HCT116 (cell line): ENCODE measurements around the gene CACNA1C. TPM values are rescaled to one million over a fixed set of nuclear protein-coding genes. Genes with fewer than 3 reads are reported as not detected.

ENCODE experiments used
- ATAC-seq: fragments of 200-7000 bp; cut with Tn5 transposase; 2 replicates; pipeline ENCODE4 v1.9.1; 2020; ENCODE audit warnings: mild to moderate bottlenecking, moderate library complexity
- BruUV-seq: library from RNA; stranded (reverse); fragments of 400-500 nt; replicated peaks from 2 replicates; lab custom pipeline; 2021; lab: Mats Ljungman, UMichigan
- CTCF ChIA-PET: fragments of 300-600 bp; sonication (Branson Sonifier 250); formaldehyde crosslinking; loops from one replicate; lab custom pipeline; 2021; ENCODE audit warnings: antibody characterized with exemption; lab: Charles Lee
- POLR2A ChIA-PET: fragments of 300-600, 350-600 bp; sonication (Branson Sonifier 250); formaldehyde crosslinking; loops from one replicate; lab custom pipeline; 2021; ENCODE audit warnings: antibody characterized with exemption; lab: Charles Lee
- RAD21 ChIA-PET, 2 experiments: fragments of 300-600 bp; sonication (Branson Sonifier 250); formaldehyde crosslinking; loops; one replicate each; lab custom pipeline; 2023; ENCODE audit warnings: low total read pairs in 2 of 2; ENCODE audit not compliant: uncharacterized antibody in 2 of 2, unreplicated experiment in 2 of 2, low non-redundant PET in 1 of 2; lab: Charles Lee
- DNase-seq: peaks from one replicate; pipeline ENCODE4 v3.0.0-alpha.2; 2010; ENCODE audit warnings: low read depth, low spot score
- H2AFZ ChIP-seq: fragments of 200-600 bp; shearing (Covaris generic), sonication (generic); 2 replicates; pipeline ENCODE4 v1.6.1; 2017; ENCODE audit warnings: low read depth, mixed run types, mixed read lengths, antibody characterized with exemption, low read length; ENCODE audit not compliant: poor library complexity, severe bottlenecking
- H3K27ac ChIP-seq: 2 replicates; pipeline ENCODE4 v1.5.1; 2012; ENCODE audit warnings: low read depth, low read length
- H3K27me3 ChIP-seq: fragments of 200-600 bp; sonication (generic); 2 replicates; pipeline ENCODE4 v1.6.1; 2016; ENCODE audit warnings: mixed run types, low read length, mixed read lengths; ENCODE audit not compliant: insufficient read depth
- H3K36me3 ChIP-seq, 2 experiments: fragments of 200-500 bp in 1 of 2; fragments of 200-600 bp in 1 of 2; sonication (Bioruptor generic) in 1 of 2; sonication (generic) in 1 of 2; 2 replicates each; pipeline versions ENCODE4 v1.5.1 to v1.6.1; 2014 to 2016; ENCODE audit warnings: low read length in 2 of 2, inconsistent platforms in 1 of 2, mixed read lengths in 1 of 2, mixed run types in 1 of 2; ENCODE audit not compliant: insufficient read depth in 2 of 2, control insufficient read depth in 1 of 2
- H3K4me1 ChIP-seq, 2 experiments: fragments of 200-600 bp in 1 of 2; sonication (generic) in 1 of 2; 2 replicates each; pipeline versions ENCODE4 v1.5.1 to v1.6.1; 2012 to 2017; ENCODE audit warnings: low read length in 2 of 2, inconsistent platforms in 1 of 2, mild to moderate bottlenecking in 1 of 2, mixed read lengths in 1 of 2, mixed run types in 1 of 2, moderate library complexity in 1 of 2; ENCODE audit not compliant: insufficient read depth in 2 of 2, control insufficient read depth in 1 of 2
- H3K4me2 ChIP-seq: fragments of 200-600 bp; sonication (generic); 2 replicates; pipeline ENCODE4 v1.6.1; 2017; ENCODE audit warnings: mixed run types, low read length, mixed read lengths
- H3K4me3 ChIP-seq, 2 experiments: fragments of 200-600 bp in 1 of 2; sonication (generic) in 1 of 2; replicated peaks in 1 of 2; 2 replicates each; pipeline ENCODE4 v1.5.1; 2011 to 2016; ENCODE audit warnings: low read length in 2 of 2, control low read depth in 1 of 2, low read depth in 1 of 2, mild to moderate bottlenecking in 1 of 2, mixed read lengths in 1 of 2, mixed run types in 1 of 2
- H3K79me2 ChIP-seq: fragments of 200-600 bp; sonication (generic); 2 replicates; pipeline ENCODE4 v1.6.1; 2017; ENCODE audit warnings: mild to moderate bottlenecking, mixed run types, low read length, moderate library complexity, mixed read lengths; ENCODE audit not compliant: insufficient read depth
- H3K9ac ChIP-seq: fragments of 200-600 bp; sonication (generic); 2 replicates; pipeline ENCODE4 v1.6.1; 2016; ENCODE audit warnings: low read length, mixed read lengths
- H3K9me2 ChIP-seq: fragments of 200-600 bp; sonication (generic), shearing (Covaris generic); 2 replicates; pipeline ENCODE4 v1.6.1; 2017; ENCODE audit warnings: mixed run types, mild to moderate bottlenecking, moderate library complexity; ENCODE audit not compliant: insufficient read depth
- H3K9me3 ChIP-seq, 2 experiments: fragments of 200-500 bp in 1 of 2; fragments of 200-600 bp in 1 of 2; sonication (Bioruptor generic) in 1 of 2; sonication (generic) in 1 of 2; 2 replicates each; pipeline ENCODE4 v1.6.1; 2014 to 2017; ENCODE audit warnings: low read length in 2 of 2, mixed read lengths in 2 of 2, inconsistent platforms in 1 of 2, low read depth in 1 of 2, mild to moderate bottlenecking in 1 of 2, mixed run types in 1 of 2, moderate library complexity in 1 of 2; ENCODE audit not compliant: control insufficient read depth in 1 of 2, insufficient read depth in 1 of 2
- H4K20me1 ChIP-seq: fragments of 200-600 bp; sonication (generic), shearing (Covaris generic); 2 replicates; pipeline ENCODE4 v1.6.1; 2017; ENCODE audit warnings: mixed run types, mild to moderate bottlenecking, moderate library complexity; ENCODE audit not compliant: insufficient read depth
- ATF3 ChIP-seq: IDR thresholded peaks from 2 replicates; pipeline ENCODE4 v1.6.1; 2012
- CEBPB ChIP-seq: IDR thresholded peaks from 2 replicates; pipeline ENCODE4 v1.6.1; 2012; ENCODE audit warnings: low read depth
- EGR1 ChIP-seq: IDR thresholded peaks from 2 replicates; pipeline ENCODE4 v1.6.1; 2012; ENCODE audit warnings: low read depth
- EZH2phosphoT487 ChIP-seq: fragments of 200-600 bp; IDR thresholded peaks from 2 replicates; pipeline ENCODE4 v1.6.1; 2018; ENCODE audit warnings: antibody characterized with exemption, borderline replicate concordance
- FOSL1 ChIP-seq: IDR thresholded peaks from 2 replicates; pipeline ENCODE4 v1.6.1; 2012; ENCODE audit warnings: low read depth
- JUND ChIP-seq: IDR thresholded peaks from 2 replicates; pipeline ENCODE4 v1.6.1; 2012
- POLR2A ChIP-seq: IDR thresholded peaks from 2 replicates; pipeline ENCODE4 v1.7.0; 2011; ENCODE audit warnings: borderline replicate concordance; ENCODE audit not compliant: insufficient read depth, insufficient read length; ENCODE audit errors: extremely low read depth
- SP1 ChIP-seq: IDR thresholded peaks from 2 replicates; pipeline ENCODE4 v1.6.1; 2012; ENCODE audit warnings: low read depth
- YY1 ChIP-seq: IDR thresholded peaks from 2 replicates; pipeline ENCODE4 v1.6.1; 2011; ENCODE audit warnings: low read length, low read depth, moderate library complexity, mild to moderate bottlenecking; ENCODE audit not compliant: insufficient replicate concordance; ENCODE audit errors: extremely low read depth
- ZBTB33 ChIP-seq: IDR thresholded peaks from 2 replicates; pipeline ENCODE4 v1.6.1; 2011; ENCODE audit warnings: mild to moderate bottlenecking, low read length, moderate library complexity; ENCODE audit not compliant: insufficient replicate concordance; ENCODE audit errors: extremely low read depth
- intact Hi-C: fragments of 100-400 bp; cut with micrococcal nuclease; formaldehyde crosslinking; loops from 2 replicates; pipeline ENCODE4 v1.10.0; 2022
- total RNA-seq: library from RNA; stranded (reverse); gene quantifications from one replicate; pipeline ENCODE4 v1.2.1, GENCODE V29; 2021; ENCODE audit not compliant: unreplicated experiment
- TF ChIP-seq, protein P1 (sequence below): IDR thresholded peaks from 2 replicates; pipeline ENCODE4 v1.6.1; 2012; ENCODE audit warnings: low read depth

CACNA1C gene
- total RNA-seq, 1 experiment from 2014 or later: 0.05 TPM

GRCh38 chr12:2027351-2027750 lies 25.4 kb upstream of the CACNA1C start:
- CTCF ChIA-PET: no interaction called here
- POLR2A ChIA-PET: no interaction called here

GRCh38 chr12:2029851-2030250 lies 22.9 kb upstream of the CACNA1C start:
- Histone ChIP-seq H3K9ac (no peak overlapping the region), H3K27ac (no peak overlapping the region), H3K27me3 (peaks cover 56% of the 10 kb centered on the region), H3K79me2 (no peaks in the 10 kb centered on the region), H3K9me3 (no peaks in the 10 kb centered on the region), H4K20me1 (no peaks in the 10 kb centered on the region), H2AFZ (no peak overlapping the region), H3K9me2 (no peaks in the 10 kb centered on the region), H3K36me3 (no peaks in the 10 kb centered on the region), H3K4me3 (no peak overlapping the region), H3K4me1 (peaks cover 0 to 5% of the 10 kb centered on the region in 2 experiments; a peak in 3 of 4 replicates), H3K4me2 (no peak overlapping the region)
- BruUV-seq: no TSS peak
- ChIA-PET CTCF (no interaction called here), RAD21 (no interaction called here), POLR2A (no interaction called here)
- DNase-seq (no peak), ATAC-seq (no peak)
- intact Hi-C loops: no loop called here
- TF ChIP-seq ATF3 (no peak), JUND (no peak), EZH2phosphoT487 (no peak), CEBPB (no peak), YY1 (no peak), POLR2A (no peak), FOSL1 (no peak), EGR1 (no peak)
- TF ChIP-seq, protein P1, sequence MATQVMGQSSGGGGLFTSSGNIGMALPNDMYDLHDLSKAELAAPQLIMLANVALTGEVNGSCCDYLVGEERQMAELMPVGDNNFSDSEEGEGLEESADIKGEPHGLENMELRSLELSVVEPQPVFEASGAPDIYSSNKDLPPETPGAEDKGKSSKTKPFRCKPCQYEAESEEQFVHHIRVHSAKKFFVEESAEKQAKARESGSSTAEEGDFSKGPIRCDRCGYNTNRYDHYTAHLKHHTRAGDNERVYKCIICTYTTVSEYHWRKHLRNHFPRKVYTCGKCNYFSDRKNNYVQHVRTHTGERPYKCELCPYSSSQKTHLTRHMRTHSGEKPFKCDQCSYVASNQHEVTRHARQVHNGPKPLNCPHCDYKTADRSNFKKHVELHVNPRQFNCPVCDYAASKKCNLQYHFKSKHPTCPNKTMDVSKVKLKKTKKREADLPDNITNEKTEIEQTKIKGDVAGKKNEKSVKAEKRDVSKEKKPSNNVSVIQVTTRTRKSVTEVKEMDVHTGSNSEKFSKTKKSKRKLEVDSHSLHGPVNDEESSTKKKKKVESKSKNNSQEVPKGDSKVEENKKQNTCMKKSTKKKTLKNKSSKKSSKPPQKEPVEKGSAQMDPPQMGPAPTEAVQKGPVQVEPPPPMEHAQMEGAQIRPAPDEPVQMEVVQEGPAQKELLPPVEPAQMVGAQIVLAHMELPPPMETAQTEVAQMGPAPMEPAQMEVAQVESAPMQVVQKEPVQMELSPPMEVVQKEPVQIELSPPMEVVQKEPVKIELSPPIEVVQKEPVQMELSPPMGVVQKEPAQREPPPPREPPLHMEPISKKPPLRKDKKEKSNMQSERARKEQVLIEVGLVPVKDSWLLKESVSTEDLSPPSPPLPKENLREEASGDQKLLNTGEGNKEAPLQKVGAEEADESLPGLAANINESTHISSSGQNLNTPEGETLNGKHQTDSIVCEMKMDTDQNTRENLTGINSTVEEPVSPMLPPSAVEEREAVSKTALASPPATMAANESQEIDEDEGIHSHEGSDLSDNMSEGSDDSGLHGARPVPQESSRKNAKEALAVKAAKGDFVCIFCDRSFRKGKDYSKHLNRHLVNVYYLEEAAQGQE: no peak

More at GRCh38 chr12:2027351-2027750, 25.4 kb upstream of the CACNA1C start:
- Histone ChIP-seq H3K9me3 (no peaks in the 10 kb centered on the region), H3K27me3 (peaks cover 66% of the 10 kb centered on the region), H3K4me2 (no peak overlapping the region), H3K36me3 (no peaks in the 10 kb centered on the region), H3K9me2 (no peaks in the 10 kb centered on the region), H4K20me1 (no peaks in the 10 kb centered on the region), H3K9ac (no peak overlapping the region), H3K27ac (no peak overlapping the region), H3K4me3 (no peak overlapping the region), H3K79me2 (no peaks in the 10 kb centered on the region), H3K4me1 (no peaks in the 10 kb centered on the region), H2AFZ (no peak overlapping the region)
- TF ChIP-seq POLR2A (no peak), SP1 (no peak), ZBTB33 (no peak)
- no peak for ATAC-seq
- BruUV-seq: no TSS peak
- intact Hi-C loops: no loop called here
- RAD21 ChIA-PET: no interaction called here
- no peak for DNase-seq
